HL-60/S4 treated with phorbol 12-myristate 13-acetate at 8.2 ng/mL for 4 days and 3 days (cell line): Measurements from ENCODE around the gene ZBP1.

ENCODE experiments used
- in situ Hi-C: fragments of 300-500 bp; cut with MboI; formaldehyde crosslinking; loops from 2 replicates; pipeline ENCODE4 v1.15.0; 2022; ENCODE audit warnings: low sequenced_read_pairs

ZBP1 gene

DNA sequence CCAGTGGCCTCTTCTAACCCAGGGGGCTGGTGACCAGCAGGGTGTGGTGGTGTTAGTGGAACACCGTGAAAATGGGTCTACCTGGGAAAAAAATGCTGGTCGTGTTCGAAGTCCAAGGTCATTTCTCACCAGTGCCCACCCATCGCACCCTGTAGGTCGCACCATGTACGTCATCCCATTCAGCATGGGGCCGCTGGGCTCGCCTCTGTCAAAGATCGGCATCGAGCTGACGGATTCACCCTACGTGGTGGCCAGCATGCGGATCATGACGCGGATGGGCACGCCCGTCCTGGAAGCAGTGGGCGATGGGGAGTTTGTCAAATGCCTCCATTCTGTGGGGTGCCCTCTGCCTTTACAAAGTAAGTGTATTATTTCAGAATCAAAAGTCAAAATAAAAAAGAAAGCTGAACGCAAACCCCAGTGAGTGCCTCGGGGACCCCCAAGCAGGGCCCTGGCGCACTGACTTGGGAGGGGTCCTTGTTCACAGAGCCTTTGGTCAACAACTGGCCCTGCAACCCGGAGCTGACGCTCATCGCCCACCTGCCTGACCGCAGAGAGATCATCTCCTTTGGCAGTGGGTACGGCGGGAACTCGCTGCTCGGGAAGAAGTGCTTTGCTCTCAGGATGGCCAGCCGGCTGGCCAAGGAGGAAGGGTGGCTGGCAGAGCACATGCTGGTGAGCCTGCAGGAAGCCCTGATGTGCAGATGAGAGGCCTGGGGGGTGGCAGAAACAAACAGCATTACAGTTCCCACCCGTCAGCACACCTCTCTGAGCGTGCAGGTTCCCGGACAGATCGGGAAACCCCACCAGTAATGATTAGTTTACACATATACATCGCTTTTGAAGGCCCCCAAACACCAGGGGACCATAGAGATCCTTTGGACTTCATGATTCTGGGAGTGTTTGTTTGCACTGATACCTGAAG is 57.4 kb downstream of the ZBP1 start:
- in situ Hi-C loops = no loop called here

DNA sequence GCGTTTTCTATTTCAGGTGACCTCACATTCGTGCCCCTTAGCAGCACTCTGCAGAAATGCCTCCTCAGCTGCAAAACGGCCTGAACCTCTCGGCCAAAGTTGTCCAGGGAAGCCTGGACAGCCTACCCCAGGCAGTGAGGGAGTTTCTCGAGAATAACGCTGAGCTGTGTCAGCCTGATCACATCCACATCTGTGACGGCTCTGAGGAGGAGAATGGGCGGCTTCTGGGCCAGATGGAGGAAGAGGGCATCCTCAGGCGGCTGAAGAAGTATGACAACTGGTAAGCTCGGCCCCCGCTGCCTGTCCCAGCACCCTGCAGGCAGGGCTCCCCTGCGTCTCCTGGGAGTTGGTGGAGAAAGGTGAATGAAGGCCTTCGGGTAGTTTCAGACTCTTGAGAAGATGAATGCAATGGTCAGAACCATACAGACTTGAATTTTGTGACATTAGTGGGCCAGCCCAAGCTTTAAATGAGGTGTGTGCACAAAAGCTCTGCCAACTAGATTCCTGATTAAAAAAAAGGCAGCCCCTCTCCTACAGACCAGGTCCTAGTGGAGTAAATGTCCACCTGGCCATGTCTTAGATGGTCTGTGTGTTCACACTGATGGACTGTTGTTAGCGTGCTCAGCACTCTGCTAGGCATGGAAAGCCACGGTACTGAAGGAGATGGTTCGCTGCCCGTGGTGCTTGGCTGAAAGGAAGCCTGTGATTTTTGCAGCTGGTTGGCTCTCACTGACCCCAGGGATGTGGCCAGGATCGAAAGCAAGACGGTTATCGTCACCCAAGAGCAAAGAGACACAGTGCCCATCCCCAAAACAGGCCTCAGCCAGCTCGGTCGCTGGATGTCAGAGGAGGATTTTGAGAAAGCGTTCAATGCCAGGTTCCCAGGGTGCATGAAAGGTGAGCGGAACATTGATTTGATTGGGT is 58.6 kb downstream of the ZBP1 start:
- in situ Hi-C loops = no loop called here

DNA sequence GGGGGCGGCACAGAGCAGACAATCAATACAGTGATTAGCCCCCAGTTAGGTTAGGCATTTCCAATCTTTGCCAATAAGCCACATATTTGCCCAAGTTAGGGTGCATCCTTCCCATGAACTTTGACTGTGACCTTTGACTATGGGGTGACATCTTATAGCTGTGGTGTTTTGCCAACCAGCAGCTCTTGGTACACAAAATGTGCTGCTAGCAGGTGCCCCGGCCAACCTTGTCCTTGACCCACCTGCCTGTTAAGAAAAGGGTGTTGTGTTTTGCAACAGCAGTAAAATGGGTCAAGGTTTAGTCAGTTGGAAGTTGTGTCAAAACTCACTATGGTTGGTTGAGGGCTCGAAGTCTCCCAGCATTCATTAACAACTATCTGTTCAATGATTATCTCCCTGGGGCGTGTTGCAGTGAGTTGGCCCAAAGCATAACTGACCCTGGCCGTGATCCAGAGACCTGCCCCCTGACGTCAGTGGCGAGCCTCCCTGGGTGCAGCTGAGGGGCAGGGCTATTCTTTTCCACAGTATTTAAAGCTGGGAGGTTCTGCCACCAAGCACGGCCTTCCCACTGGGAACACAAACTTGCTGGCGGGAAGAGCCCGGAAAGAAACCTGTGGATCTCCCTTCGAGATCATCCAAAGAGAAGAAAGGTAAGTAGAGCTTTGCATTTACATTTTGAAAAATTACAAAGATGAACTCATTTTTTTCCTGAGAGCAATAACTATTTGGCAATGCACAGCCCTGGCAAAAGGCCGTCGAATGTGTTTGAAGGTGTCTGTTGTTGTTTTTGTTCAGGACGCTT is 59.5 kb downstream of the ZBP1 start, which contains the start of gene PCK1:
Gene PCK1 (plus strand): TSS at position 557 of the 802 bp plus-strand sequence. CDS start 302 bp downstream, outside the sequence.
- in situ Hi-C loops = no loop called here

DNA sequence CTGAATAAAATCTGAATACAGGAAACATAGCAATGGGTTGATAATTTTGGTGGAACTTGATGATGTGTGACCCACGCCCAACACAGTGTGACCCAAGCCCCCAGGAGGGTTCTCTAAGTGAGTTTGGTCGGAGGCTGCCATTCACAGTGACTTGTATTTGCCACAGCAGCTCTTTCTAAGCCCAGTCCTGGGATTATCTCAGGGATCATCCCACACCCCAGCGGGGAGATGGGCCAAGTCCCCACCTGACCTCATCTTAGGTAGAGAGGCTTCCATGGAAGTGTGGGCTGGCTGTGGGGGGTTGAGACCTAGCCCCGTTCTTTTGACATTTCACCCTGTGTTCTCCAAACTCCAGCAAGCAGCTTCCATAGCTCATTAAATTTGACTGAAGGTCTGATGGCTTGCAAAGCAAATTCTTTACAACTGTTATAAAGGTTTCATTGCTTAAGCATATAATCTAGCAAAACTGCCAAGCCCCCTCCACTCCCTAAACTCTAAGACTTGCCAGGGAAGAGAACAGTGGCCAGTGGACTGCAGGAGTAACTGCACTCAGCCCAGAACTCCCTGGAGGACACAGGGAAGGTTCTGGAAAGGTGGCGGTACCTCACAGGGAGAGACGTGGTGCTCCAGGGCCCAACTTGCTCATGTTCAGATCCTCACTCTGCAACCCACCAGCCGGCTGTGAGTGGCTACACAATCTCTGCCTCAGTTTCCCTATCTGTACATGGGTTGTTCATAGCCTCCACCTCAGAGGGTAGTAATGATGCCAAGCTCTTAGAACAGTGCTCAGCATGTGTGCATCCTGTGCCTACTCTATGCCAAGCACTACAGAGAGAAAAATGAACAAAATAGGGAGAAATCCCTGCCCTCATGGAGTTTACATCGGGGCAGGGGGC is 60.3 kb downstream of the ZBP1 start:
- in situ Hi-C loops = no loop called here

DNA sequence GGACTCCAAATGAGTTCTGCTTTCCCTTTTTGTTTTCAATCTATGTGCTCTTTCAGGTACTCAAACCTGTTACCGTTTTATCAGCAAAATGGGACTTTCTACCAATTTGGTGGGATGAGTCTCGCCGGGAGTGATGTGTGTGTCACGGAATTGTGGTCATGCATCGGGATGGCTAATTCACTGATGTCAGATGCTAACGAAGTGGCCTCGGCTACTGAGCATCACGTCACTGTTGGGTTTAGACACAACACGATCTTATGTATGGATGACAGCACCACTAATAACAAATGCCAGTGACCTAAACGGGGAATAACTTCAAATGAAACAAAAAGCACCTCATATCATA is 61.0 kb downstream of the ZBP1 start:
- in situ Hi-C loops = no loop called here

DNA sequence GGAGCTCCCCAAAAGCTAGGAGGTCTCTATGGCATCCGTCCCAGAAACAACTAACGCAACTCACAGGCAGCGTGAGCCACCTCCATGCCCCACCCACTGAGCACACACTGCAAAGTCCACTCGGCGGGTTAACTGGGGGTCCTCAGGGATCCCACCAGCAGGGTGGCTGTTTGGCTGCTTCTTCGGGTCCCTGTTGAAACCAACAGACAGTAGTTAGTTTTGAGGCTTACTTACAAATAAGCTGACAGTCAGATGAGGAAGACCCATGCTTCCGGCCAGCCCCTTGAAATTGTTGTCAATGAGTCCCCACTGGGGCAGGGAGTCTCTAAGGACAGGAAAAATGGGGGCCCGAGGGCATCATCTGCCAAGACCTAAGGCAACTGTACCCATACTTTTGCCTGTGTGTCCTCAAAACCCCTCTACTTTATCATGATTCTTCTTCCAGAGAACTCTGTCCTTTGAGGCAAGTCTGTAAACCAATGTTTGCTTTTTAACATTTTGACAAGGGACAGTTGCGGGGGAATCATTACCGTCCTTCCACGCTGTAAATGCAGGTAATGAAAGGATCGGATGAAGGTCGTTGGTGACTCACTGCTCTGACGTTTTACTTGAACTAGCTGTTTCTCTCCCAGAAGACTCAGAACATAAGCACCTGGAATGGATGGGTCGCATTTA is 61.5 kb downstream of the ZBP1 start:
- in situ Hi-C loops = no loop called here

DNA sequence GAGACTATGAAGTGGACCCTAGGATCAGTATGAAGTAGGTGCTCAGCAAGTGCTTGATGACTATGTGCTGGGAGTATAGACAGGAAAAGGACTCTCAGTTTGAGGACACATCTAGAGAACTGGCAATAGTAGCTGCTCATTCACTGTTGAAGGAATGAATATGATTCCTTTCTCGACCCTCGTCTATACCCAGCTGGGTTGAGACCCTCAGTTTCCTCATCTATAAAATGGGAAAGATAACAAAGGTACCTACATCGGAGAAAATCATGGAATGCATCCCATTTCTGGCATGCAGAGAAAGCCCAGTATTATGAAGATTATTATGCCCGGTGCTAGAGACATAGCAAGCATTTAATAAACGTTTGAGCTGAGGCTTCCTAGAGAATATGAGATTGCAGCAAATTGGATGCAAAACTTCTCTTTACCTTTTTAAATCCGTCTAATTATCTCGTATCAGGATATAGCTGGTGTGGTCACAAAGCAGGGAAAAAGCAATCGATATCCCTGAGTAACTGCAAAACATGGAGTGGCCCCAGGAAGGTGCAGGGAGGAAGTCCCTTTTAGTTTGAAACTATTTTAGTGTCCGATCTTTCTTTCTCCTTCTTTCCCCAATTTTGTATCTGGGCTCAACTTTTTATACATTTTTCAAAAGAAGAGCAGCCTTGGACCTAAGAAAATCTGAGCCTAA is 62.2 kb downstream of the ZBP1 start:
- in situ Hi-C loops = no loop called here

DNA sequence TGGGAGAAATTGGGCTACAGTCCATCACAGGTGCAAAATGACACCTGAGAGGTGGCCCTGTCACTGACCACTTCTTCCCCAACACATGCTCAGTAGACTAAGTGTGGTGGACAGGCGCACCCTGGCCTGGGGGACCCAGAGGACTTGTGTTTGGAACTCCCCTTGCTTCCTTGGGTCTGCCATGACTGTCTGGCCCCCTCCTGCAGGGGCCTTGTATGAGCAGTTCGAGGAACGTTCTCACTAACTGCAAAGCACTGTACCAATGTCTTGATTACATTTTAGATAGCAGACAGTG is 63.3 kb downstream of the ZBP1 start:
- in situ Hi-C loops = no loop called here

DNA sequence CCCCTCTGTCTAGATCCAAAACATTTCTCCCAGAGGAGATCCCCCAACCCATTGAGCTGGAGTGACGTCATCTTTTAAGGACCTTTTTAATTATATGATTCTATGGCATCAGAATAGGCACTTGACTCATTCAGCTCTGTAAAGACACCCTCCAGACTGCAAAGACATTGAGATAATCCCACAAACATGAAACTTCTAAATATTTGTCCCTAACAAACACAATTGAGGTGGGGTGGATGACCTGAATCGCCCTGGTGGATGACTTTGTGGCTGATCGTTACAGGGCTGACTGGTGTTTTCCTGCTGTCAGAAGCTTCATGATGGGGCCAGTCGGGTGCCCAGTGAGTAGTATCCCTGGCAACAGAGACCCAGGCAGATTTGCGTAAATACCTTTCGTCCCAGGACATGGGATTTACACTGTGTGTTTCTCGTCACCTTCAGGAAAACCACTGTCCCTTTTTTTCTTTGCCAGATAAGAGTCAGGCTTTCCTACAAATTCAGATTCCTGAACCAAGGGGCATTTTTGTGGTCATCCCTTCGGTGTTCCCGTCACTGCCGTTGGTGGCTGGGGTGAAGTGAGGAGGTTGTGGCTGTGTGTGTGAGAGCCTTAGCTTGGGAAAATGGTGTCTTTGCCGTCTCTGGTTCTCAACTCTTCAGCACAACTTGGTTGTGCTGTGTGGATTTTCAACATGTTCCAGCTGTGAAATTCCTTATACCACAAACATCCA is 64.6 kb downstream of the ZBP1 start:
- in situ Hi-C loops = no loop called here
